ENCODE measurements around the gene DMD. TPM values are rescaled to one million over a fixed set of nuclear protein-coding genes. Genes with fewer than 3 reads are reported as not detected.
"Not testable (repeated sequence)": the region's sequence is repeated elsewhere in the genome, so short reads cannot be mapped to it uniquely, and the experiment has no call there.

The DMD gene
- total RNA-seq, 2 donors from 2014 or later = 19.6 to 24.9 TPM

DNA sequence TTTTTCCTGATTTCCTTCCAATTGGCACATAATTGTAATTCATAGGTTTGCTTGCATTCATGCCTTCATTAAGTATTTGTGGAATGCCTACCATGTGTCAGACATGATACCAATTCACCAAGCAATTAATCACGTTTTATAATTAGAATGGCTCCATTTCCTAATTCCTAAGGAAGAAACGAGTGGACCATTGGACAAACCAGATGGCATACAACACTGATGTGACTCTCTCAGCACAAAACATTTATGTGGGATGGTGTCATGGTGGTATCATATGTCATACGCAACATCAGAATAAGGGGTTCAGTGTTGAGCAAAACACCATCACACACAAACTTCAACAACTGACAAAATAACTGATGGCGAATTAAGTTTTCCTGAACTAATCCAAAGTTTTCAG, 502.8 kb downstream of the DMD start:
- Mint-ChIP-seq H3K27me3 (ENCODE audit: insufficient read depth) (no peaks in the 10 kb centered on the region), H3K27ac (no peak overlapping the region), H3K4me1 (peaks cover 4% of the 10 kb centered on the region), H3K4me3 (no peak overlapping the region), H3K36me3 (ENCODE audit: low read depth) (no peaks in the 10 kb centered on the region), H3K9me3 (peaks cover 1% of the 10 kb centered on the region)
- TF ChIP-seq, protein P1, sequence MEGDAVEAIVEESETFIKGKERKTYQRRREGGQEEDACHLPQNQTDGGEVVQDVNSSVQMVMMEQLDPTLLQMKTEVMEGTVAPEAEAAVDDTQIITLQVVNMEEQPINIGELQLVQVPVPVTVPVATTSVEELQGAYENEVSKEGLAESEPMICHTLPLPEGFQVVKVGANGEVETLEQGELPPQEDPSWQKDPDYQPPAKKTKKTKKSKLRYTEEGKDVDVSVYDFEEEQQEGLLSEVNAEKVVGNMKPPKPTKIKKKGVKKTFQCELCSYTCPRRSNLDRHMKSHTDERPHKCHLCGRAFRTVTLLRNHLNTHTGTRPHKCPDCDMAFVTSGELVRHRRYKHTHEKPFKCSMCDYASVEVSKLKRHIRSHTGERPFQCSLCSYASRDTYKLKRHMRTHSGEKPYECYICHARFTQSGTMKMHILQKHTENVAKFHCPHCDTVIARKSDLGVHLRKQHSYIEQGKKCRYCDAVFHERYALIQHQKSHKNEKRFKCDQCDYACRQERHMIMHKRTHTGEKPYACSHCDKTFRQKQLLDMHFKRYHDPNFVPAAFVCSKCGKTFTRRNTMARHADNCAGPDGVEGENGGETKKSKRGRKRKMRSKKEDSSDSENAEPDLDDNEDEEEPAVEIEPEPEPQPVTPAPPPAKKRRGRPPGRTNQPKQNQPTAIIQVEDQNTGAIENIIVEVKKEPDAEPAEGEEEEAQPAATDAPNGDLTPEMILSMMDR (conservative IDR thresholded peaks at IDR 0.05) = no peak
- Histone ChIP-seq H3K4me3 (ENCODE audit: low read length) (no peak overlapping the region), H3K36me3 (ENCODE audit: control insufficient read depth, insufficient read depth, low read length) (no peaks in the 10 kb centered on the region), H3K9ac (ENCODE audit: extremely low read depth, low read length, poor library complexity, severe bottlenecking) (no peak overlapping the region), H3K4me1 (ENCODE audit: control insufficient read depth, insufficient read depth, low read length) (no peaks in the 10 kb centered on the region), H3K27me3 (ENCODE audit: control insufficient read depth, insufficient read depth, low read length, poor library complexity, severe bottlenecking) (no peaks in the 10 kb centered on the region), H3K9me3 (ENCODE audit: control insufficient read depth, low read length) (no peaks in the 10 kb centered on the region), H3K27ac (ENCODE audit: low read depth, low read length) (no peak overlapping the region)
- DNase-seq = no peak
- WGBS, 2 experiments (ENCODE audit: insufficient coverage in 1 of 2, insufficient read length in 1 of 2) = 98% methylated on average over 2 of the region's 4 CpGs; no CpG with 5 or more reads in 1 of the 2 experiments

DNA sequence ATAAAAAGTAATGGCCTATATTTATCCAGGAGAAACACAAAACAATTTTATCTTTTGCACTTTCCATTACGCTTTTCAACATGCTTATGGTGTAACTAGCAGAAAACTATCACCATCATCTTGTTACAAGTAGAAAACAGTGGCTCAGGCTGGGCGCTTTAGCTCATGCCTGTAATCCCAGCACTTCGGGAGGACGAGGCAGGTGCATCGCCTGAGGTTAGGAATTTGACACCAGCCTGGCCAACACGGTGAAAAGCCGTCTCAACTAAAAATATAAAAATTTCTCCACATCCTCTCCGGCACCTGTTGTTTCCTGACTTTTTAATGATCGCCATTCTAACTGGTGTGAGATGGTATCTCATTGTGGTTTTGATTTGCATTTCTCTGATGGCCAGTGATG, 506.0 kb downstream of the DMD start:
- H3K27ac Mint-ChIP-seq; H3K4me3 ChIP-seq (ENCODE audit: low read length); H3K9me3 ChIP-seq (ENCODE audit: control insufficient read depth, low read length); H3K36me3 ChIP-seq (ENCODE audit: control insufficient read depth, insufficient read depth, low read length); H3K4me1 ChIP-seq (ENCODE audit: control insufficient read depth, insufficient read depth, low read length); H3K27ac ChIP-seq (ENCODE audit: low read depth, low read length); DNase-seq; H3K27me3 Mint-ChIP-seq (ENCODE audit: insufficient read depth); H3K36me3 Mint-ChIP-seq (ENCODE audit: low read depth); H3K4me1 Mint-ChIP-seq; H3K4me3 Mint-ChIP-seq; H3K27me3 ChIP-seq (ENCODE audit: control insufficient read depth, insufficient read depth, low read length, poor library complexity, severe bottlenecking); H3K9ac ChIP-seq (ENCODE audit: extremely low read depth, low read length, poor library complexity, severe bottlenecking); H3K9me3 Mint-ChIP-seq: not testable (repeated sequence)
- 96% methylated on average over 7 of the region's 9 CpGs; no CpG with 5 or more reads in 1 of the 2 experiments for WGBS, 2 experiments (ENCODE audit: insufficient coverage in 1 of 2, insufficient read length in 1 of 2)

DNA sequence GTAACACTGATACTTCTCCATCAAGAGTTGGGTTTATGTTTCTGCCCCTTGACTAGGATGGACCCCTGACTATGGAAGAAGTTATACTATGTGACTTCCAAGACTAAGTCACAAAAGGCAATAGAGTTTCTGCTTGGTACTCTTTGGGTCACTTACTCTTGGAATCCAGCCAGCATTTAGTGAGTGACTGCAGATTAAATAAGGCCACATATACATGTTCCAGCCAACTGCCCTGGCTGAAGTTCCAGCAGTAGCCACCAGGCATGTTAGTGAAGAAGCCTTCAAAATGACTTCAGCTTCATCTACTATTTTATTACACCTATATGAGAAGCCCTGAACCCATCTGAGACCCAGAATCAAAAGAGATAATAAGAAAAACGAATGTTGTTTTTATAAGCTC, 524.0 kb downstream of the DMD start:
- no peak overlapping the region for H3K27ac Mint-ChIP-seq
- no peaks in the 10 kb centered on the region for H3K4me1 Mint-ChIP-seq
- no peaks in the 10 kb centered on the region for H3K4me1 ChIP-seq (ENCODE audit: control insufficient read depth, insufficient read depth, low read length)
- H3K9ac ChIP-seq (ENCODE audit: extremely low read depth, low read length, poor library complexity, severe bottlenecking) = no peak overlapping the region
- whole genome bisulfite sequencing, 2 experiments (ENCODE audit: insufficient coverage in 1 of 2, insufficient read length in 1 of 2) = 50% methylated on average over 1 of the region's 1 CpG; no CpG with 5 or more reads in 1 of the 2 experiments
- H3K36me3 ChIP-seq (ENCODE audit: control insufficient read depth, insufficient read depth, low read length) = no peaks in the 10 kb centered on the region
- TF ChIP-seq, protein P1 (conservative IDR thresholded peaks at IDR 0.05) = peak; percentile 74
- no peaks in the 10 kb centered on the region for H3K27me3 ChIP-seq (ENCODE audit: control insufficient read depth, insufficient read depth, low read length, poor library complexity, severe bottlenecking)
- H3K9me3 Mint-ChIP-seq = no peaks in the 10 kb centered on the region
- no peaks in the 10 kb centered on the region for H3K36me3 Mint-ChIP-seq (ENCODE audit: low read depth)
- no peaks in the 10 kb centered on the region for H3K27me3 Mint-ChIP-seq (ENCODE audit: insufficient read depth)
- H3K27ac ChIP-seq (ENCODE audit: low read depth, low read length) = no peak overlapping the region
- DNase-seq = peak; percentile 46
- no peak overlapping the region for H3K4me3 ChIP-seq (ENCODE audit: low read length)
- H3K4me3 Mint-ChIP-seq = no peak overlapping the region
- no peaks in the 10 kb centered on the region for H3K9me3 ChIP-seq (ENCODE audit: control insufficient read depth, low read length)

DNA sequence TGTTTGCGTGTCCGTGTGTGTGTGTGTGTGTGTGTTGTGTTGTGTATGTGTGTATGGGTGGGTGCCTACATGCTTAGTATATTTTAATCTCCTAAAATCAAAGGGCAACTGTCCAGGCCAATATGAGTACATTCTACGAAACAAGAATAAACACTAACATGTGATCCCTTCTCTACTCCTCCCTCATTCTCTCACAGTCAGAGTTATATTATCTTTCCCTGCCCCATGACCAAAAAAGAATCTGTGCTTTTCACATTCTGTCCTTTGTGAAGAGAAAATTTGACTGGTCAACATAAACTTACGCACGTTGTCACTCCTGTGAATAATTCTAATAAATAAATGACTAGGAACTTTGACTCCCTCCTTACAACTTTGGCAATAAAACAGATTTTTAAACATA, 532.9 kb downstream of the DMD start:
- no peak overlapping the region for H3K27ac ChIP-seq (ENCODE audit: low read depth, low read length)
- H3K4me1 ChIP-seq (ENCODE audit: control insufficient read depth, insufficient read depth, low read length) = no peaks in the 10 kb centered on the region
- no peak for DNase-seq
- peaks cover 3% of the 10 kb centered on the region for H3K4me1 Mint-ChIP-seq
- H3K4me3 Mint-ChIP-seq = no peak overlapping the region
- H3K27ac Mint-ChIP-seq = no peak overlapping the region
- H3K36me3 Mint-ChIP-seq (ENCODE audit: low read depth) = no peaks in the 10 kb centered on the region
- no peaks in the 10 kb centered on the region for H3K27me3 Mint-ChIP-seq (ENCODE audit: insufficient read depth)
- TF ChIP-seq, protein P1 (conservative IDR thresholded peaks at IDR 0.05) = no peak
- H3K9ac ChIP-seq (ENCODE audit: extremely low read depth, low read length, poor library complexity, severe bottlenecking) = no peak overlapping the region
- H3K4me3 ChIP-seq (ENCODE audit: low read length) = no peak overlapping the region
- no peaks in the 10 kb centered on the region for H3K36me3 ChIP-seq (ENCODE audit: control insufficient read depth, insufficient read depth, low read length)
- no peaks in the 10 kb centered on the region for H3K9me3 Mint-ChIP-seq
- H3K9me3 ChIP-seq (ENCODE audit: control insufficient read depth, low read length) = no peaks in the 10 kb centered on the region
- WGBS, 2 experiments (ENCODE audit: insufficient coverage in 1 of 2, insufficient read length in 1 of 2) = 100% methylated on average over 2 of the region's 5 CpGs; no CpG with 5 or more reads in 1 of the 2 experiments
- H3K27me3 ChIP-seq (ENCODE audit: control insufficient read depth, insufficient read depth, low read length, poor library complexity, severe bottlenecking) = no peaks in the 10 kb centered on the region
